ENCODE results near the gene CASR.

The CASR gene

DNA sequence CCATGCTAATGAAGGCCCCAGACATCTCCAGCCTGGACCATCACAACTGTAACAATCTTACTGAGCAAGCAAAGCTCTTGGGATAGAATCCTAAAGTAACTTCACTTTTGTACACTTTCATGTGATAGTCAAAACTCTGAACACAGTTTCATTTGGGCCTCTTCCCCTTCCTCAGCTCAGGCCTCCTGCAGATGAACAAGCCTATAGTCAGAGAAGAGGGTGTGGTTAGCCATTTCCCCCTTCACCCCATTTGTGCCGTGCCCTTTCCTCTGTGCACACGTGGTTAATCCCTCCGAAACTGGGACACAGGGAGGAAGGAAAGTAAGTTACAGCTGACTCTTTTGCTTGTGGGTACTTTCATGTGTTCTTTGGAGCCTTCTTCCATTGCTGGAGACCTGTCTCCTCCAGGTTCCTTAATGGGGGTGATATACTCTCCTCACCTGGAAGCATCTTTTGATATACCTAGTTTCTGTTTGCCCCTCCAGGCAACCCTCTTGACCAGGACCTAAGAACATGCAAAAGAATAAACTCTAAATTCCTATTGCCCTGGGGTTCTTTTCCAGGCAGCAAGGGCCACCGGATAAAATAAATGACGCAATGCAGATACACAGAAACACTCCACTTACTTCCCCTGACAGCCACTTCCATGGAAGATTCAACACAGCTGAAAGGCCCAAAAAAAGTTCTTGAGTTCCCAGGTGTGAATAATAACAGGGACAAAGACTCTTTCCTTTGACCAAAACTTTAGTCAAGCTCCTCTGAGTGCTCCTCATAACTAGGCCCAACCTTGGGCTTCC is 112.0 kb downstream of the CASR start:
- no peak overlapping the region for H3K9ac ChIP-seq (ENCODE audit: low read depth, low read length)
- 0 out of 2 replicates have a peak, but pooled peaks cover 4% of the 10 kb centered on the region for H3K9me3 ChIP-seq (ENCODE audit: control insufficient read depth, insufficient read depth, low read length)
- H3K36me3 ChIP-seq (ENCODE audit: insufficient read depth, low read length): no peaks in the 10 kb centered on the region

DNA sequence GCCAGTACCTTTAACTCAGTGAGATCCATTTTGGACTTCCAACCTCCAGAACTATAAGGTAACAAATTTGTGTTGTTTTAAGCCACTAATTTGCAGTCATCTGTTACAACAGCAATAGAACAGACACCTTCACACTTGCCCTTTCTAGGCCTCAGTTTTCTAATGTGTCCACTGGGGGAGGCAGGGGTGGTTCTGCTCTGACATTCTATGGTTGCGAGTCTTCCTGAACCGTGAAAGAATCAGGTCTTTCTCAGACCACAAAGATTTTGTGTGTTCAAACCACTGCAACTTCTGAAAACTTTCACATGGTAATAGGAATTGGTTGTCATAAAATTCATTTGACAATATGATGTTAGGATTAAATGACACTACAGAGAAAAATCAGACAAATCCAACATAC is 114.8 kb downstream of the CASR start:
- Histone ChIP-seq H3K36me3 (ENCODE audit: insufficient read depth, low read length) (no peaks in the 10 kb centered on the region), H3K4me1 (ENCODE audit: insufficient read depth, low read length) (no peaks in the 10 kb centered on the region)

More for the DNA sequence above, 112.0 kb downstream of the CASR start:
- no peaks in the 10 kb centered on the region for H3K4me1 ChIP-seq (ENCODE audit: insufficient read depth, low read length)

DNA sequence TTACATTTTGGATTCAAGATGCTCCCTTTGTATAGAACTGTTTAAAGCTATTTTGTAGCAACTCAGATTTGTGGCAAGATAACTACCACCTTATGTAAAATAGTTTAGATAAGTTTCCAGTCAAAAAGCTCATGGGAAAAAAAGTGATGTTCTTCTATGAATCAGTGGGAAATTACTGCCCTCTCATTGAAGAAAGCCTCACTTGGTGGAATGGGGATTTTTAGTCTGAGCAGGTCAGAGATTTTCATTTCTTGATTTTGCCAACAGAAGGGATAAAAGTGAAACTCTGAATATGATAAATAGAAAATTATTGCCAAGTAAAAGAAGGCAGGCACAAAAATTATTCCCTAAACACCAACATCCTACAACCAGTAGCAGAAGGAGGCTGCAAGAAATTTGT is 115.7 kb downstream of the CASR start:
- Histone ChIP-seq H3K9ac (ENCODE audit: low read depth, low read length) (no peak overlapping the region), H3K36me3 (ENCODE audit: insufficient read depth, low read length) (no peaks in the 10 kb centered on the region), H3K9me3 (ENCODE audit: control insufficient read depth, insufficient read depth, low read length) (0 out of 2 replicates have a peak, but pooled peaks cover 6% of the 10 kb centered on the region), H3K4me1 (ENCODE audit: insufficient read depth, low read length) (no peaks in the 10 kb centered on the region)

More for the DNA sequence above, 114.8 kb downstream of the CASR start:
- Histone ChIP-seq H3K9ac (ENCODE audit: low read depth, low read length) (no peak overlapping the region), H3K9me3 (ENCODE audit: control insufficient read depth, insufficient read depth, low read length) (0 out of 2 replicates have a peak, but pooled peaks cover 6% of the 10 kb centered on the region)

DNA sequence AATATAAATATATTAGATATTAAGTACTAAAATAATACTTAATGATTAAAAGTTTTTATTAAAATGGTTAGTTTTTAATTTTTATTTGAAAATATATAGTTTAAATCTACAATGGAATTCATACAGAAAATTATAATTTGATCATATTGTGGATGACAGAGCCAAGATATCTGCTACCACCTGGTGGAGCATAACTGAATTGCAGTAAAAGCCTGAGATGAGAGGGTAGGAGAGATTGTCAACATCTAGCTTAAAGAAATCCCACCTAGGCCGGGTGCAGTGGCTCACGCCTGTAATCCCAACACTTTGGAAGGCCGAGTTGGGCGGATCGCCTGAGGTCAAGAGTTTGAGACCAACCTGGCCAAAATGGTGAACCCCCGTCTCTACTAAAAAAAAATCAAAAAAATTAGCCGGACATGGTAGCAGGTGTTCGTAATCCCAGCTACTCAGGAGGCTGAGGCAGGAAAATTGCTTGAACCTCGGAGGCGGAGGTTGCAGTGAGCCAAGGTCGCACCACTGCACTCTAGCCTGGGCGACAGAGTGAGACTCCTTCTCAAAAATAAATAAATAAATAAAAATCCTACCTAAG is 116.5 kb downstream of the CASR start:
- no peak overlapping the region for H3K9ac ChIP-seq (ENCODE audit: low read depth, low read length)
- no peaks in the 10 kb centered on the region for H3K36me3 ChIP-seq (ENCODE audit: insufficient read depth, low read length)
- no peaks in the 10 kb centered on the region for H3K4me1 ChIP-seq (ENCODE audit: insufficient read depth, low read length)
- H3K9me3 ChIP-seq (ENCODE audit: control insufficient read depth, insufficient read depth, low read length): 0 out of 2 replicates have a peak, but pooled peaks cover 6% of the 10 kb centered on the region

DNA sequence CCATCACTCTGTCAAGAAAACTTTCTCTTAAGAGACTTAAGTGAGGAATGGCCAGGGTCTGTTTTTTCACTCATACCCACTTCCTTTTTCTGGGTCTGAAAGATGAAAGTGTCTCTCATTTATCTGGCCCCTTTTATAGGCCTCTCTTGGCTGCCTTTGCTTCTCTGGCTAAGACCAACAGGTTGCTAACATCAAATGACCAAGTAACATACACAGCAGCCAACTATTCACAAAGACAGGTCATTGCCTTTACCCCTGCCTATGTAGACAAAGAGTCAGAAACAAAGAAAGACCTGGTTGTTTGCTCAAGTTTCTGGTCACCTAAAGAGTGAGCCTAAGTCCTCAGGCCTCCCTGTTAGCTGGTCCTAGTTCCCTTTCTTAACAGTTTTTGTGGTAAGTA is 117.6 kb downstream of the CASR start:
- Histone ChIP-seq H3K9me3 (ENCODE audit: control insufficient read depth, insufficient read depth, low read length) (0 out of 2 replicates have a peak, but pooled peaks cover 6% of the 10 kb centered on the region), H3K9ac (ENCODE audit: low read depth, low read length) (no peak overlapping the region), H3K4me1 (ENCODE audit: insufficient read depth, low read length) (no peaks in the 10 kb centered on the region), H3K36me3 (ENCODE audit: insufficient read depth, low read length) (no peaks in the 10 kb centered on the region)

DNA sequence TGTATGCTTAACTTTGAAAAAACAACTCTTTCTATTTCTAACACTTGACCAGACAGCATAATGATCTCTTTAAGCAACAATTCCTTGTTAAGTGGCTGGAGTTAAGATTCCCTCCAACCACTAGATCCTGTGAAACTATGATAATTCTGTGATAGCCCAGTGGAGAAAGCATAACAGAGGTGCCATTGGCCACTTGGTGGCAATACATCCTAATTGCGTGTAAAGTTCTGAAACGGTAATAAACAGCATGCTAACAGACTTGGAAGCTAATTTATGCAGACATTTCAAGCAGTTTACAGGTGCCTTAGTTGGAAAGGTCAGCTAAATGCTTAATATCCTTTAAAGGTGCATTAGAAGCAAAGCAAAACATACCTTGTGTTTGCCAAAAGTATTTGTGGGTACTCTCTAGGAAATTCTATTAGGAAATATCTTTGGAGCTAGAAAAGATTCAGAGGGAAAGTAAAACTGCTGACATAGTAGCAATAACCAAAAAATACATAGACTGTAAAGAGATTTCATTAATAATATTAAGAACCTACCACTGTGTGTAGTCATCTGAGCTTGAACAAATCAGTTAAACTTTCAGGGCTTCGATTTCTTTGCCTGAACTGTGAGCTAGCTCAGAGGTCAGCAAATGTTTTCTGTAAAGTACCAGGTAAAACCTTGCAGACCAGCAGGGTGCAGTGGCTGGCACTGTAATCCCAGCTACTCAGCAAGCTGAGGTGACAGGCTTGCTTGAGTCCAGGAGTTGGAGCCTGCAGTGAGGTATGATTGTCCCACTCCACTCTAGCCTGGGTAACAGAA is 122.6 kb downstream of the CASR start:
- Histone ChIP-seq H3K36me3 (ENCODE audit: insufficient read depth, low read length) (no peaks in the 10 kb centered on the region), H3K4me1 (ENCODE audit: insufficient read depth, low read length) (no peaks in the 10 kb centered on the region), H3K9me3 (ENCODE audit: control insufficient read depth, insufficient read depth, low read length) (no peaks in the 10 kb centered on the region), H3K9ac (ENCODE audit: low read depth, low read length) (no peak overlapping the region)

DNA sequence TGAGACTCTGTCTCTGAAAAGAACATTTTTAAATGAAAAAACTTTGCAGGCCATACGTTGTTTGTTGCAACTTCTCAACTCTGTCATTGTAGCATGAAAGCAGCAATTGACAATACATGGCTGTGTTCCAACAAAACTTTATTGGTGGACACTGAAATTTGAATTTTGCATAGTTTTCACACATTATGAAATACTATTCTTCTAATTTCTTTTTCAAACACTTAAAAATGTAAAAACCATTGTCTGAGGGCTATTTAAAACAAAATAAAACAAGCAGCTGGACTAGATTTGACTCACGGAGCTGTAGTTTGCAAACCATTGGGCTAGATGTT is 123.1 kb downstream of the CASR start:
- Histone ChIP-seq H3K36me3 (ENCODE audit: insufficient read depth, low read length) (no peaks in the 10 kb centered on the region), H3K9ac (ENCODE audit: low read depth, low read length) (no peak overlapping the region), H3K4me1 (ENCODE audit: insufficient read depth, low read length) (no peaks in the 10 kb centered on the region), H3K9me3 (ENCODE audit: control insufficient read depth, insufficient read depth, low read length) (no peaks in the 10 kb centered on the region)

DNA sequence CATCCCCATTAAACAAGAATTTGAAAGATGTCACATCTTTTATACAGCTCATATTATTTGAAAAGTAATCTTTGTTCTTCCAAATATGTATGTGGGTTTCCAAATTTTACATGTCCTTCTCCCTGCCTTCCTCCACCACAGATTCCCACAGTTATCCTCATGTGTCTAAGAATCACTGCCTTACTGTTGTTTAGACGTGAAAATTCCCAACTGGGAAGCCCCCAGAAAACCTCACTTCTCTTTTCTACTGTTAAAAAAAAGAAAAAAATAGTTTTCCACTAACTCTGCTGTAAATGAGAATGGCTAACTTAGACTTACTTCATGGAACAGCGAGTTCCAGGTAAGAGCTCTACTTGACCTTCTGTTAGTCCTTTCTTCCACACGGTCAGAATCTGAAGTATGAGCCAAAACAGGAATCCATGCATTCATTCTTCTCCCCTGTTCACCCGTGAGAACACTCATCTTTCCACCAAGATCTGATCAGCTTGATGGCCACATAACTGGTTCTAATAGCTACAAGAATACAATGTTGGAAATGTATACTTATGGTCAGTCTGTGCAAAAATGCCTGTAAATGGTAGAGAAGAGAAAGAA is 123.7 kb downstream of the CASR start:
- Histone ChIP-seq H3K4me1 (ENCODE audit: insufficient read depth, low read length) (no peaks in the 10 kb centered on the region), H3K9ac (ENCODE audit: low read depth, low read length) (no peak overlapping the region), H3K36me3 (ENCODE audit: insufficient read depth, low read length) (no peaks in the 10 kb centered on the region), H3K9me3 (ENCODE audit: control insufficient read depth, insufficient read depth, low read length) (no peaks in the 10 kb centered on the region)

DNA sequence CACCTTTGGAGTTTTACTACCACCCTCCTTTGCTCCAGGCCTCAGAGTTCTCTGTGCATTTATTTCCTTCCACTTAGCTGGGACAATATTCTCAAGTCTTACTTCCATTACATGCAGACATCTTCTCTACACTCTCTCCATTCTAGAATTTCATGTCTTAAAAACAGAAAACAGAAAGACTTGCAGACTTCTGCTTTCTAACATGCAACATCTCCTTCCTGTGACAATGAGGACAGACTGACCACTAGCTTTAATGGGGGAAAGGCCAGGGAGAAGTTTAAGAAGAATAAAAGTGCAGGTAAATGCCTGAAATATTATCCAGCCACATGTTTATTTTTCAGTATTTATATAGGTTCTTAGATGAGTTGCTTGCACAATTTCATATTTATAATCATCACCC is 124.5 kb downstream of the CASR start:
- Histone ChIP-seq H3K4me1 (ENCODE audit: insufficient read depth, low read length) (no peaks in the 10 kb centered on the region), H3K9me3 (ENCODE audit: control insufficient read depth, insufficient read depth, low read length) (no peaks in the 10 kb centered on the region)

DNA sequence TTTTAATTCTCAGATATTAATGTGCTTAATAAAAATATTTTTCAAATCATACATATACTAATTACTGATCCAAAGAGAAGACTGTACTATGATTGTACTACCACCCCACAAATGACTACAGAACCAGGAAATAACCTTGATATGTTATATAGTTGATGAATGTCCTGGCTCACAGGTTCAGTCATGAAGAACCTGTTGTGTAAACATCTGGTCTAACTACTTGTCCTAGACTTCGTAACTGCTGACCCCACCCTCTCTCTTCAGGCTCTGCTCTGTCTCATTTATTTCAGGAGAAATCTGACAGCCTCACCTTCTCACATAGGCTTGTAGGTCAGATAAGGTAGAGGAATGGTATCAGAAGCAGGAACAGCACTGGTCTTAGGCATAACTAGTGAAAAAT is 126.9 kb downstream of the CASR start:
- Histone ChIP-seq H3K36me3 (ENCODE audit: insufficient read depth, low read length) (no peaks in the 10 kb centered on the region), H3K9me3 (ENCODE audit: control insufficient read depth, insufficient read depth, low read length) (no peaks in the 10 kb centered on the region), H3K9ac (ENCODE audit: low read depth, low read length) (no peak overlapping the region)

More for the DNA sequence above, 124.5 kb downstream of the CASR start:
- Histone ChIP-seq H3K36me3 (ENCODE audit: insufficient read depth, low read length) (no peaks in the 10 kb centered on the region), H3K9ac (ENCODE audit: low read depth, low read length) (no peak overlapping the region)

DNA sequence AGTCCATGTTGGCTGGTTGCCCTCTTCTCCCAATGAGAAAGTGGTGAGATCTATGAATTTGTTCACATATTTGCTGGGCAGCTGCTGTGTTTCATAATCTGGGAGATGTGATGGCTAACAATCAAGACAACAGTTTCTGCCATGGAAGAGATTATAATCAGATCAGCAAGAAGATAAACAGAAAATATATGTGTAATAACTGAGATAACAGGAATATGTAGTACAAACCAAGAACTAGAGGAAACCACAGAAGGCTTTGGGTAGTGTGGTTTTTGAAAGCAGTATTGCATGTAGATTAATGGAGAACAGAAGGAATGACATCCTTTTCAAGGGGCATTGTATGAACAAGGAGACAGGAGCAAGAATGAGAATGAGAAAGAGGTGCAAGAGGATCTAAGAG is 129.4 kb downstream of the CASR start:
- Histone ChIP-seq H3K9me3 (ENCODE audit: control insufficient read depth, insufficient read depth, low read length) (no peaks in the 10 kb centered on the region), H3K9ac (ENCODE audit: low read depth, low read length) (no peak overlapping the region), H3K36me3 (ENCODE audit: insufficient read depth, low read length) (no peaks in the 10 kb centered on the region), H3K4me1 (ENCODE audit: insufficient read depth, low read length) (no peaks in the 10 kb centered on the region)

More for the DNA sequence above, 126.9 kb downstream of the CASR start:
- no peaks in the 10 kb centered on the region for H3K4me1 ChIP-seq (ENCODE audit: insufficient read depth, low read length)

DNA sequence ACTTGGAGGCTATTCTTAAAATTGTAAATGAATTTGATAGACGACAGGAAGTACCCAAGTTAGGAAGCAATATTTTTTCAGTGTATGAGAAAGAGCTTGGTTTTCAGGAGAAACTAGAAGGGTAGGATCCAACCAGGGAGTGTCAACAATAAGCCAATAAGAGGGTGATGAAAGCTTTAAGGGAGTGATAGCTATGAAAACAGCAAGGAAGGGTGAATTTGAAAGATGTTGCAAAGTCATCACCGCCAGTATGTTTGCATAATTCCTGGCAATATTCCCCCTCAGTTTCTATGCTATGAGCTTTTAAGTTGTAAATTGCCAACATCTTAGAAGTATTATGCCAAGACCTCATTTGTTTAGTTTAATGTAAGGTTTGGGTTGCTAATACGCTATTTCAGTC is 129.8 kb downstream of the CASR start:
- no peak overlapping the region for H3K9ac ChIP-seq (ENCODE audit: low read depth, low read length)
- H3K9me3 ChIP-seq (ENCODE audit: control insufficient read depth, insufficient read depth, low read length): no peaks in the 10 kb centered on the region
- no peaks in the 10 kb centered on the region for H3K4me1 ChIP-seq (ENCODE audit: insufficient read depth, low read length)
- no peaks in the 10 kb centered on the region for H3K36me3 ChIP-seq (ENCODE audit: insufficient read depth, low read length)

DNA sequence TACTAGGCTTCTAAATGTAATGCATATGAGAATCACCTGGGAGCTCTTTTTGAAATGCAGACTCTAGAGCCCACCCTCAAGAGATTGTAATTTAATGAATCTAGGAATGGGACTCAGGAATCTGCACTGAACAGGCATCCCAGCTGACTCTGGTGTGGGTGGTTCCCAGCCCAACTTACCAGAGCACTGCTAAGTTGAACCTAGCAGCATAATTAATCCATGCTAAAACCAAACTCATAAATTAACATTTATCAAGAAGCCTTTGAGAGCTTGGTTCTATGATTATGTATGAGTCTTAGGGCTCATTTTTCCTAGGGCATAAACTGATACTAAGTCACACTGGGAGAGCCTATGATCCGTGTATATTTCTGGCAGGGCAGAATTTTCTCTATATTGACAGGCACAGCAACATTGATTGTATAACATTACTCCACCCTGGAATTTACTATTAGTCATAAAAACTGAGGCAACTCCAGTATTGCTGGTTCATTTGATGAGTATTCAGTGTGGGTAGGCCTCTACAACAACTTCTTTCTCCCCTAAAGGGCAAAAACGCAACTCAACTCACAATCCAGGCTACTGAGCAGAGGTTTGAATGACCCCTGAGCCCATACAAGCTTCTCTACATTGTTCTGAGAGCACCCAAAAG is 130.9 kb downstream of the CASR start:
- H3K4me1 ChIP-seq (ENCODE audit: insufficient read depth, low read length): no peaks in the 10 kb centered on the region
- H3K36me3 ChIP-seq (ENCODE audit: insufficient read depth, low read length): no peaks in the 10 kb centered on the region
- H3K9ac ChIP-seq (ENCODE audit: low read depth, low read length): no peak overlapping the region
- no peaks in the 10 kb centered on the region; the same call in 1 of the 2 replicates for H3K9me3 ChIP-seq (ENCODE audit: control insufficient read depth, insufficient read depth, low read length)

DNA sequence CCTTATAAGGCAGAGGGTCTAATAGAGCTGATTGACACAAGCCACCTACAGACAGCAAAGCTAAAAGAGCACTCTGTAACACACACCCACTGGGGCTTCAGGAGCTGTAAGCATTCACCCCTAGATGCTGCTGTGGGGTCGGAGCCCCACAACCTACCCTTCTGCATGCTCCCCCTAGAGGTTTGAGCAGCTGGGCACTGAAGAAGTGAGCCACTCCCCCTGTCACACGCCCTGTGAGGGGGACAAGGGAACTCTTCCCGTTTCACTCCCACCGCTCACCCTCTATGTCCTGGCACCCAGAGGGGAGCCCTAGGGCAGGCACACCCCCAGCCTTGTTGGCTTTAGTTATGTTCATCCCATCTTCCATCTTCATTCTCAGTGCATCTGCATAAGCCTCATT is 132.2 kb downstream of the CASR start:
- H3K4me1 ChIP-seq (ENCODE audit: insufficient read depth, low read length): no peaks in the 10 kb centered on the region
- H3K9ac ChIP-seq (ENCODE audit: low read depth, low read length): no peak overlapping the region
- no peaks in the 10 kb centered on the region; the same call in 1 of the 2 replicates for H3K9me3 ChIP-seq (ENCODE audit: control insufficient read depth, insufficient read depth, low read length)
- H3K36me3 ChIP-seq (ENCODE audit: insufficient read depth, low read length): no peaks in the 10 kb centered on the region

All from ES-I3 (cell line).